NCI-H446 (cell line): ENCODE measurements around the gene SLC16A11.

ENCODE experiments used
- DNase-seq, 2 experiments: peaks; one replicate each; lab custom pipeline; 2025; lab: John Stamatoyannopoulos, UW

SLC16A11 gene

DNA sequence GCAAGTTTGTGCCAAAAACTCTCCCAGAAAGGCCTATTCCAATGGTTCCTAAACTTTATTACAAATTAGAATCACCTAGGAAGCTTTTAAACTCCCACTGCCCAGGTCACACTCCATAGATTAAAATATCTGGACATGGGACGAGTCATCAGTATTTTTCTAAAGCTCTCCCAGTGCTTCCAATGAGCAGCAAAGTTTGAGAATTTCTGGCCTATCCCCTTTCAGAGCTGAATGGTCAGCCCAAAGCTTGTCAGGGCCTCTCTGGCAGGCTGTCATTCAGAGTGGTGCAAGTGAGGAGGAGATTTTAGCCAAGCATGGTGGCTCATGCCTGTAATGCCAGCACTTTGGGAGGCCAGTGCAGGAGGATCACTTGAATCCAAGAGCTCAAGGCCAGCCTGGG lies 18.6 kb downstream of the SLC16A11 start:
- no peak for DNase-seq

DNA sequence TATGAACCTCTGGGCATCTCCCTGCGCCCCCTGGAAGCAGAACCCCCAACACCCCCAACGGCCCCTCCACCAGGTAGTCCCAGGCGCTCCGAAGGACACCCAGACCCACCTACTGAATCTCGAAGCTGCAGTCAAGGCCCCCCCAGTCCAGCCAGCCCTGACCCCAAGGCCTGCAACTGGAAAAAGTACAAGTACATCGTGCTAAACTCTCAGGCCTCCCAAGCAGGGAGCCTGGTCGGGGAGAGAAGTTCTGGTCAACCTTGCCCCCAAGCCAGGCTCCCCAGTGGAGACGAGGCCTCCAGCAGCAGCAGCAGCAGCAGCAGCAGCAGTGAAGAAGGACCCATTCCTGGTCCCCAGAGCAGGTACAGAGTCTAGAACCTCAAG lies 19.5 kb downstream of the SLC16A11 start:
- DNase-seq, result no peak

DNA sequence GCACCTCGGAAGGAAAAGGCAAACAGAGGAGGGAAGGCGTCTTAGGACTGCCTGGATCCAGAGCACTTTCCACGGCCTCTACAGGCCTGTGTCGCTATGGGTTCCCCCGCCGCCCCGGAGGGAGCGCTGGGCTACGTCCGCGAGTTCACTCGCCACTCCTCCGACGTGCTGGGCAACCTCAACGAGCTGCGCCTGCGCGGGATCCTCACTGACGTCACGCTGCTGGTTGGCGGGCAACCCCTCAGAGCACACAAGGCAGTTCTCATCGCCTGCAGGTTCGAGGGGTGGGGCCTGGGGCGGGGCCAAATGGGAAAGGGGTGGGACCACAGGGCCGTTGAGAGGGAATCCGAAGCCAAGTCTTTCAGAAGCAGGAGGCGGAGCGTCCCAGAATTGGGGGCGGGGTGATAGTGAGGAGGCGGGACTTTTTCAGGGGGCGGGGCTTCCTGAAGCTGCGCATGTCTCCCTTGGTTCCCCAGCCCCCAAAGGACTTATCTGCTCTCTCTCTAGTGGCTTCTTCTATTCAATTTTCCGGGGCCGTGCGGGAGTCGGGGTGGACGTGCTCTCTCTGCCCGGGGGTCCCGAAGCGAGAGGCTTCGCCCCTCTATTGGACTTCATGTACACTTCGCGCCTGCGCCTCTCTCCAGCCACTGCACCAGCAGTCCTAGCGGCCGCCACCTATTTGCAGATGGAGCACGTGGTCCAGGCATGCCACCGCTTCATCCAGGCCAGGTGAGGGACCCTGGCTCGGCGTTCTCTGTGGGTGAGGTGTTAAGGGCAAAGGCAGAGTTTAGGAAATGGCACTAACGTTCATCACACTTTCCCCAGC lies 20.1 kb downstream of the SLC16A11 start:
- DNase-seq, result no peak

DNA sequence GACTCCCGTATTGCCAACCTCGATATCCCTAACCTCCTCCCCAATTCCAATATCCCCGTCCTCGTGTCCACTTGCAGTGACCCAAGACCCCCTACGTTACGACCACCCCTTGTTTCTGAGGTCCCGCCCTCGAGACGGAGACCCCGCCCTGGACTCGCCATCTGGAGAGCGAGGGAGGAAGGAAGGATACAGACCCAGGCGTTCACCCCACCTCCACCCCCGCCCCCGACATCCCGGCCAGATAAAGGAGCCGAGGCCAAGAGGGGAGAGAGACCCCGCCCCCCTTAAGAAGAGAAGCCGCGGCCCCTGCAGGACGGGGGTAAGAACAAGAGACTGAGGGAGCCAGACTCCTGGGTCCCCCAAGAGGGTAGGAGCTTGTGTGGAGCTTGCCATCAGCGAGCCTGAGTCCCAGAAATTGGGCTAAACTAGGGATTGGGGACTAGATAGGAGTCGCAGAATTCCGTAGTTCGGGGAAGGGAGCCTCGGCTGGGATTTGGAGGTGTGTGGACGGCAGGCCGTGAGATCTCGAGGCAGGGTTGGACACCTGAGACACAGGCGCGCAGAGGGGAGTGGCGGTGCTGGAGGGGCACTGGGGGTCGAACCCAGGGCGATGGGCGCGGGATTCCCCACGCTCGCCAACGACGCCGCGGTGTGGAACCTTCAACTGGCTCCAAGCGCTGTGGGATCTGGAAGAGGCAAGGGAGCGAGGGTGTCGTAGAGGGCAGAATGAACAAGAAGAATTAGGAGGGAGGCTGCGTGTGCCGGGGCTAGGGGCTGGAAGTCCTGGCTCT lies 20.9 kb downstream of the SLC16A11 start, which contains the start of gene BCL6B:
Gene BCL6B (plus strand): TSS at position 270 of the 791 bp plus-strand sequence. CDS start 622 bp downstream, outside the sequence.
- DNase-seq, result no peak

DNA sequence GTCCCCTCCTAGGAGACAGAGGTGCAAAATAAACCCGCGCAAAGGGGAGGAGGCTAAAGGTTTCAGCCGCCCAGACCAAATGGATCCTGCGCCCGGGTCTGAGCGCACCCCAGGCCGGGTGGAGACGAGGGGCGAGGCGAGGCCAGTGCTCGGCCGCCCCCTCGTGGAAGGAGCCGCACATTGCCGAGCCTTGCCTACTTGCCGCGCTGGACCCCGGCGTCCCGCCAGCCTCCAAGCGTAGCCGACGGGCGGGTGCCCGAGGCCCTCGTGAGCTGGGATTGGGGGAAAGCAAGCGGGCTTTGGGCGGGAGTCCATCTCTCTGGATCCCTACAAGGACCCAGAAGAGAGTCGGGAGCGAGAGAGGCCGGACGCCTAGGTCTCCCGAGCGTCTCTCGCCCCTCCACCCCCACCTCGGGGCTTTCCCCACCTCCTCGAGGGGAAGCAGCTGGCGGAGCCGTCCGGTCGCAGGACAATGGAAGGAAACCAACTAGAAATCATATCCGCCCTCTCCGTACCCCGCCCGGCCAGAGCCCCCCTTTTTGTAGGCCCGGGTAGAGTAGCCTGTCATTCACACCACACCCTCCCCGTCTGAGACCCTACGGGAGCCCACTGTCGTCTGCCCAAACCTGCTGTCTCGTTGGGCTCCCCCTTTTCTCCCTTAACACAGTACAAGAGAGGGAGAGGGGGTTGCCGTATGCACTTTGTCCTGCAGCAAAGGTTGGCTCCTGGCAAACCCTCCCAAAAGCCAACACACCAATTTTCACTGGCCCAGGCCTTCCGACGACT lies 21.7 kb downstream of the SLC16A11 start:
- DNase-seq, result peak; percentile 45 to 83

DNA sequence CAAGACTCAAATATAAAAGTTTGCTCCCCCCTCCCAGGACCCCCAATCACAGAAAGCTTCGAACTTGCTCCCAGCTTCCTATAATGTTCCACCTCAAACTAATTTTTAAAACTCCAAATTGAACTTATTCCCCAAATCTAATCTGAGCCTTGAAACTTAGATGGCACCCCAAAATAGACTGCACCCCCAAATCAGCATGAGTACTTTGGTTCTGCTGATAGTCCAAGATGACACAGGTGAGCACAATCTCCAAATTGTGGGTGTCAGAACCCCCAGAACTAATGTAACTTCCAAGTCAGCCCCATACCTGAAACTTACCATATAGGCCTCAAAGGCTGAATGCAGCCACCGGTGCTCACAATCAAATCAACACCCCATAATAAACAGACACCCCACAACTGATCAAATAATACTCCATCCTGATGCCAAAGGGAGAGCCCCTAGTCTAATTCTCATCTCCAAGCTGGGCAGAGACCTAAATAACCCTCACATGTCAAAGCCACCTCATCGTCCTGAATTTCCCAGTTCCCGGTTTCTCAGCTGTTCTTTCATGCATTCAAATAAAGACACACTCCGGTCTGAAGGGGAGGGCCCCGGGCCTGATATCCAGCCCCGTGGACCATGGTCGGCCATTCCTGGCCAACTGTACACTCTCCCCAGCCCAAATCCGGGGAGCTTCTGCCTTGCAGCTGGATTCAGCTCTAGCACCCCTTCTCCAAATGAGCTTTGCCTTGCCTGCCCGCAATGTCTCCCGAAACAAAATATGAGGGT lies 22.8 kb downstream of the SLC16A11 start:
- no peak for DNase-seq

DNA sequence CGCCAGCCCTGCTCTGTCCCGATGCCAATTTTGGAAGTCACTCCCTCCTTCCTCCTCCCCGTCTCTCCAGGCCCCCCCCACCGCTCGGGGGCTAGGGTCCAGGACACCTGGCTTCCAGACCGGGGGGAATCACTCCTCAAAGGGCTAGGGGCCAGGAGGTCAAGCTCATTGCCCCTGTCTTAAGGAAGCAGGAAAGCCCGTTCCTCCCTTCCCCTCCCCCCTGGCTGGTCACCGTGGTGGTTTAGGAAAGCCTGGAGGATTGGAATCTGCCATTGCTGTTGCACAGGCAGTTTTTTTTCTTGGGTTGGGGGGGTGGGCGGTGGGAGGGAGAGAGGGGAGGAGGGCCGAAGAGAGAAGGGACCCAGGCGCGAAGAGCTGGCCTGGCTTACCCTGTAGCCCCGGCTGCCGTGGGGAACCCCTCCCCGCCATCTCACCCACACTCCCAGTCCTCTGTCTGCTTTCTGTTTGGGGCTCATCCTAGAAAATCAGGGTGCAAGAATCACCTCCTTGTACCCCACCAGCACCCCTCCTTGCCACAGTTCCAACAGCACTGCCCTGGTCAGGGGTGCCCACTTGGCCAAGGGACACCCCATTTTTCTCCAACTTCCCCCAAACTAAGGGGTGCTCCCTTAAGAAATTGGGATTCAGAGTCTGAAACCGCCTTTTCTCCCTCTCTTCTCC lies 23.9 kb downstream of the SLC16A11 start:
- DNase-seq, result peak; percentile 59 to 64

DNA sequence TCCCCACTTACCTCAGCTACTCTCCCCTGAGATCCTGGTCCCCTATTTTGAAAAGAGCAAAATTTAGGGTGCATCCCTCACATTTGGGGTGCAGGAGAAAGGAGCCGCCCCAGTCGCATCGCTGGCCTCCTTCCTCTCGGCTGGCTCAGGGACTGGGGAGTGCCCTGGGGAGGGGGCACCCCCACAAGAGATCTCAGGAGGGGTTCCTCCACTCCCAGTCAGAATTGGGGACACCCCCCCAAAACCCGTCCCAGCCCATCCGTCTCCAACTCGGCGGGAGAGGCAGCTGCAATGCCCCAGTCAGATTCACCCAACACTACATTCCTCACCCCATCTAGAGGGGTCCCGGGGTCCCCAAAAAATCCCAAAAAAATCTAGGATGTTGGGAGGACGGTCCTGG lies 24.5 kb downstream of the SLC16A11 start:
- DNase-seq, result no peak

DNA sequence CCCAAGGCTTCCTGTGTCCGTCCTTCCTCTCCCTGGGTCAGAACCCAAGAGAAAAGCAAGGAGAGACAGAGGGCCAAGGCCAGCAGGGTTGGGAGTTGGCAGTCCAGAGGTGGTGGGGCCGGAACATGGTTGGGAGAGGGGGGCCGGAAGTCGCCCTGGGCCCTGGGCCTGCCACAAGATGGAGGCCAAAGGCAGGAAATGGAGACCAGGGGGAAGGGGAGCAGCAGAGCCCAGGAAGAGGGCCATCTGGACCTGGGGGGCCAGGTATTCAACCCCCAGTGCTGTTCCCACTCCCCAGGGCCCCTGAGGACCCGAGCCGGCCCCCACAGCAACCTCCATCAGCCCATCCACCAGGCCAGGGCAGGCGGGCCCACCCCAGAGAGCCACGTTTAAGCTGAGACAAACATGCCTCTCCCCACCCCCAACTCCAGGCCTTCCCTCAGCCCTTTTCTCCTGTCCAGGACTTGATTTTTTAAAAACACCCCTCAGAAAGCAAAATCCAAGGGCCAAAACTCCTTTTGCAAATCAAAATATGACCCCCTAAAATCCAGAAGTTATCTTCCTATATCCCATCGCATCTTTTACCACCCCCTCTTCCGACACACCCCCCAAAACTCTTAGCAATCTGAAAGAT lies 25.4 kb downstream of the SLC16A11 start:
- no peak for DNase-seq

DNA sequence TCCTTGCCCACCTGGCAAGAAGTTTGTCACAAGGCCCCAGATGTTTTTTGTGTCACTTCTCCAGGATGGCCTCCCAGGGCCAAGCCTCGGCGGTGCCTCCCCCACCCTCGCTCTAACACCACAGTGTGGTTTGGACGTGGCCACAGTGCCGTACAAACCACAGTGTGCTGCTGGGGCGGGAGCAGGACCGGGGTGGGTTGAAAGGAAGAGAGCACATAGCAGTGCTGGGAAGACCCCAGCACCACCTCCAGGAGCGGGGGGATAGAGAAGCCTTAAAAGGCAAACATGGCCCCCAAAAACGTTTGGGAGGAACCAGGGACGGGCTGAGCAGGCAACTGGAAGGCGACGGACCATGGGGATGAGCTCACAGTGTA lies 26.1 kb downstream of the SLC16A11 start:
- DNase-seq, result no peak

DNA sequence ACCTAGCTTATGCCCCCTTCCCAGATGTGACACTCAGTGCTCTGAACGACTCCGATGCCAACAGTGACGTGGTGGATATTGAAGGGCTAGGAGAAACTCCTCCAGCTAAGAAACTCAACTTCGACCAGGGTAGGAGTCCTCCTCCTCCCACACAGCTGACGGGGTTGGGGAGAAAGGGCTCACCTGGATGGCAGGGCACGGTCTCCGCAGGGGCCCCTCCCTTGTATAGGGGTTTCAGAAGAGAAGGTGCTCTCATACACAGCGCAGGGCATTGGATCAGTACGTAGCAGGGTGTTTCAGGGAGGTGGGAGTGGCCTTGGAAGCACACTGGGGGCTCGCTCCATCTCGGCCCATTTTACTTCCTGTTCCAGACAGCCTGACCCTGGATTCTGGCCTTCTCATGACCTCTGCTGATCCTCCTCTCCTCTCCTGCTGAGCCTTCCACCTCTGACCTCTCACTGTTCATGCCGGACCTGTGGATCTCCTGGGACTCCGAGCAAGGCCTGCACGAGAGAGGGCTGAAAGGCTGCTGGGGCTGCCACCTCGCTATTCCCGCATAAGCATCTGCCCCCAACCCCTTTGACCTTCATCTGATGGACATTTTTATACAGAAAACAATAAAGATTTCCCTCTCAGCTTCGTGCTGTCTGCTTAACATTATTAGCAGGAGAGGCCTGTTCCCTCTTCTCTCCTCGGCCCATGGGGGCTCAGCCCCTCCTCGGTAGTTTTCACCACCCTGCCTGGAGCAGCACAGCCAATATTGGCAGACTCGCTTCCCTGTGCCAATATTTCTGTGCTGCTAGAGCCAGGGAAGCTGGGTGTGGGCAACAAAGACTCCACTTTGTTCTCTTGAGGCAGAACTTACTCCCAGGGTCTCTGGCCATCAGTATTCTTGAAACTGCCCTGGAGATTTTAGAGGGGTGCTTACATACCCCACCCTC lies 26.7 kb downstream of the SLC16A11 start:
- no peak for DNase-seq

DNA sequence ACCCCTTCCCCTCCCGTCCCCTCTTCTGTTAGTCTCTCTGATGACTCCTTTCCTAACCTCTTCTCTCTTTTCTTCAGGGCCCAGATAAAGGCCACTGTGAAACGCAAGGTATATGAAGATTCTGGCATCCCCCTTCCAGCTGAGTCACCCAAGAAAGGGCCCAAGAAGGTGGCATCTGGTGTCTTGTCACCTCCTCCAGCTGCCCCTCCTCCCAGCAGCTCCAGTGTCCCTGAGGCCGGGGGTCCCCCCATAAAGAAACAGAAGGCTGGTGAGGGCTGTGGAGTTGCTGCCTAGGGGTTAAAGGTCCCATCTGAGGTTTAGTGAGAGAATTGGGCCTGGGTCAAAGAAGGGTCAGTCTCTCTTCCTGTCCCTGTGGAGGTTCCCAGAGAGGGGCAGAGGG lies 27.5 kb downstream of the SLC16A11 start:
- no peak for DNase-seq

DNA sequence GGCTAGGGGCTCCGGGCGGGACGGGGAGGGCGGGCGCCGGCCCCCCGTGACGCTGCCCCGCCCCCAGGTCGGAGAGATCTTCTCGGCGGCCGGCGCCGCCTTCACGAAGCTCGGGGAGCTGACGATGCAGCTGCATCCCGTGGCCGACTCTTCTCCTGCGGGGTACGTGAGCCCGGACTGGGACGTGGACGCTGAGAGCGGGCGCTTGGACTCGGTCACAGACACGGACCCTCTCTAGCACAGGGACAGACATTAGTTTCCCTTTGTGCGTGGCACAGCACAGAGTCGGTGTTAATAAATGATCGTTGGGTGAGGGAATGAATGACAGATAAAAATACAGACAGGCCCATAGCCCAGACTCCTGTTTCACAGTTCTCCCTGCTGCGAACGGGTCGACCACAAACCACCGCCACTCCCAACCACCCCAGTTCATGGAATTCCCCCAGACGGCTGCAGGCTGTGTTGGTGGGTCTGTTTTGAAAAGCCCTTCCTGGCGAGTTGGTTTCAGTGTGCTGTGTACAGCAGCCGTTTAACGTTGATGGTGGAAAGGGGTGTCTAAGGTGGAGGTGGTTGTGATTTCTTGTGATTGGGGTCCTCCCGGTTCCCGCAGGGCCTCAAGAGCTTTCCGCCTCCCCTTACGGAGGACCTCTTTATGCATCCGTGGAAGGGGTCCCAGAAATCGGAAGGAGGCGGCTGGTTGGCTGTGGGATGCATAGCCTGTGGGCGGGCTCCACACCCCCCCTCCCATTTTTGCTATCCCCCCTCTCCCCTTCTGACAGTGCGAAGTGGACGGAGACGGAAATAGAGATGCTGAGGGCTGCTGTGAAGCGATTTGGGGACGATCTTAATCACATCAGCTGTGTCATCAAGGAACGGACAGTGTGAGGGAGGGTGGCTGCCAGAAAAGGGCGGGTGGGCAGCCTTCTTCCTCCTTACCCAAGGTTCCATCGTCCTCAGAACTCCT lies 28.6 kb downstream of the SLC16A11 start:
- DNase-seq, result no peak

DNA sequence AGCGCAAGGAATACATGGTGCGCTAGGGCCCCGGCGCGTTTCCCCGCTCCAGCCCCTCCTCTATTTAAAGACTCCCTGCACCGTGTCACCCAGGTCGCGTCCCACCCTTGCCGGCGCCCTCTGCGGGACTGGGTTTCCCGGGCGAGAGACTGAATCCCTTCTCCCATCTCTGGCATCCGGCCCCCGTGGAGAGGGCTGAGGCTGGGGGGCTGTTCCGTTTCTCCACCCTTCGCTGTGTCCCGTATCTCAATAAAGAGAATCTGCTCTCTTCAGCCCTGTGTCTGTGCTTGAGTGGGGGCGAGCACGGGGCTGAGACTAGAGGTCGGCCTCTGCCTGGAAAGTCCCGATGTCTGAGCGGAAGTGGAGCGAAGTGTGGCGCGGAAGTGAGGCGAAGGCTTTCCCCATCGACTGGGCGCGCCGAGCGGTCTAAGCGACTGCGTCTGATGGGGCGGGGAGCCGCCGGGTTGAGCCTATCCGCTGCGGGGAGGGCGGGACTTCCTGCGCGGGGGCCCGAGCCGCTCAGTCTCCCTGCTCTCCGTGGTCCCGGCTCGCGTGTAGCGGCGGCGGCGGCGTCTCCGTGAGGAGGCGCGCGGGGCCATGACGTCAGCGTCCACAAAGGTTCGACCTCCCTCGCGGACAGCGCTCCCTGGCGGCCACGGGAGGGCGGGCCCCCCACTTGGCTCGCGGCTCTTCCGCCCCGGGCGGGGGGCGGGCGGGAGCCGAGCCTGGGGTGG lies 29.5 kb downstream of the SLC16A11 start:
- peak; percentile 90 to 96 for DNase-seq

DNA sequence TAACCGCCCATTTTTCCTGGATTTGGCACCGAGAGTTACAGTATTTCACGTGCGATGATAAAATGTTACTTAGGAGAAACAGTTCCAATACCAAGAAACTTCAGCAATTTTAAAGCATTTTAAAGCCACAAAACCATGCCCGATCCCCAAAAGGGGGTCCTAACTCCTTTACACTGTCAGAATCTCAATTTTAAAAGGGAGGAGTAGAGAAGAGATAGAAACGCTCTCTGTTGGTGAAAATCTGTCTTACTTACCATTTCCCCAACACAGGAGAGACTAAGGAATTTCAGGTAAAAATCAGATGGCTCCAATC lies 32.0 kb downstream of the SLC16A11 start:
- no peak for DNase-seq

DNA sequence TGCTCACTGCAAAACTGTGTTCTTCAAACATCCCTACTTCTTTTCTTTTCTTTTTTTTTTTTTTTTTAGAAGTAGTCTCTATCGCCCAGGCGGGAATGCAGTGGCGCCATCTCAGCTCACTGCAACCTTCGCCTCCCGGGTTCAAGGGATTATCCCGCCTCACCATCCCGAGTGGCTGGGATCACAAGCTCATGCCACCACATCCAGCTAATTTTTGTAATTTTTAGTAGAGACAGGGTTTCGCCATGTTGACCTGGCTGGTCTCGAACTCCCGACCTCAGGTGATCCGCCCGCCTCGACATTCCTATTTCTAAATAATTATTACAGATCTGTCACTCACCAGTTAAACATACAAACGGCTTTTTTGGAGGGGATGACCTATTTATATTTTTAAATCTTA lies 32.5 kb downstream of the SLC16A11 start:
- no peak for DNase-seq

DNA sequence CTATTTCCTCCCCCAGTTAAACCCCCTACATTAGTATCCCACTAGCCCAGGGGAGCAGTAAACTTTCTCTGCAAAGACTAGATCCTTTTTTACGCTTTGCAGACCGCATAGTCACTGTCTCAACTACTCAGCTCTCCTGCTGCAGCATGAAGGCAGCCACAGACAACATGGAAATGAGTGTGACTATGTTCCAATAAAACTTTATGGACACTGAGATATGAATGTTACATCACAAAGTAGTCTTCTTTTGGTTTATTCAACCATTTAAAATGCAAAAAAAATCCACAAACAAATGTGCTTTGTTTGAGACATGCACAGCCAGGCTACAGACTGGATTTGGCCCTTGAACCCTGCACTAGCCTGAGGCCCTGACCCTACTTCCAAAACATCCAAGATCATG lies 33.4 kb downstream of the SLC16A11 start:
- DNase-seq, result no peak

DNA sequence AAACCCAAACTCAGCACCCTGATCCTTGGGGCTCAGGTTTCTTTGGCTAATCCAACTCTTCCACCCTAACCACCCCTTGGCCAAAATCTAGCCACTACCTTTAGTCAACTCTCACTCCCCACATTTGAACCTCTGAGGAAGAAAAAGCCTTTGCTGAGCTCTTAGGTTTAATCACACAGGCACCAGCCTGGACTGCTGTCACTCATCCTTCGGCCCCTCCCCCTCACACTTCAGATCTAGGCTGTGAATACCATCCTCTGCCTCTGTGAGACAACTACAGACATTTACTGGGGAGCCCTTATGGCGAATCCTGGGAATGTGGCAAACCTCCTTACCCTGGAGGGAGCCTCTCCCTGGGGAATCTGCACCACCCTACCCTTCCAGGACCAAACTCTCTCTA lies 36.7 kb downstream of the SLC16A11 start:
- no peak for DNase-seq
